Lung (tissue), 12 donors: ENCODE data around the gene RPS18. TPM values are rescaled to one million over a fixed set of nuclear protein-coding genes. Genes with fewer than 3 reads are reported as not detected.

ENCODE experiments used
- ATAC-seq: fragments of 200-7000 bp; cut with Tn5 transposase; one replicate; pipeline ENCODE4 v1.9.1; 2020; ENCODE audit warnings: moderate number of reproducible peaks; ENCODE audit not compliant: insufficient read depth, low FRiP score
- DNase-seq, 3 donors: peaks; one replicate each; pipeline ENCODE4 v3.0.0-alpha.2; 2013 to 2017
- H3K27ac ChIP-seq, 2 donors: one replicate each; pipeline ENCODE4 v1.5.1; 2013; ENCODE audit warnings: mild to moderate bottlenecking in 2 of 2, moderate library complexity in 2 of 2, control low read depth in 1 of 2, inconsistent platforms in 1 of 2, low read depth in 1 of 2, low read length in 1 of 2
- H3K27me3 ChIP-seq, 3 donors: one replicate each; pipeline ENCODE4 v1.5.1; 2013; ENCODE audit warnings: low read length in 2 of 3; ENCODE audit not compliant: control insufficient read depth in 3 of 3, insufficient read depth in 3 of 3
- H3K36me3 ChIP-seq, 4 donors: one replicate each; pipeline ENCODE4 v1.5.1; 2013; ENCODE audit warnings: low read length in 4 of 4, mild to moderate bottlenecking in 1 of 4, moderate library complexity in 1 of 4; ENCODE audit not compliant: control insufficient read depth in 4 of 4, insufficient read depth in 4 of 4
- H3K4me1 ChIP-seq, 5 donors: one replicate each; pipeline ENCODE4 v1.5.1; 2013; ENCODE audit warnings: low read length in 5 of 5, mild to moderate bottlenecking in 2 of 5, moderate library complexity in 1 of 5; ENCODE audit not compliant: control insufficient read depth in 5 of 5, insufficient read depth in 5 of 5
- H3K4me3 ChIP-seq: one replicate; pipeline ENCODE4 v1.5.1; 2013; ENCODE audit warnings: mild to moderate bottlenecking, control low read depth, moderate library complexity
- H3K9ac ChIP-seq, 2 donors: one replicate each; pipeline ENCODE4 v1.5.1; 2013; ENCODE audit warnings: low read length in 2 of 2, control low read depth in 1 of 2; ENCODE audit not compliant: insufficient read depth in 1 of 2
- H3K9me3 ChIP-seq, 4 donors: one replicate each; pipeline ENCODE4 v1.5.1; 2013; ENCODE audit warnings: low read length in 3 of 4, mild to moderate bottlenecking in 1 of 4, moderate library complexity in 1 of 4; ENCODE audit not compliant: control insufficient read depth in 4 of 4, insufficient read depth in 3 of 4
- WGBS, 2 donors: extraction: QIAGEN DNeasy Blood & Tissue Kit; methylation state at CpG; one replicate each; pipeline ENCODE4 v1.1.7; 2013; 5-methylcytosine and 5-hydroxymethylcytosine counted together
- polyA plus RNA-seq, 2 donors: library from polyadenylated mRNA; stranded (reverse); fragments of 200-250 nt; gene quantifications; one replicate each; pipeline ENCODE4 v1.2.1, GENCODE V29; 2013
- total RNA-seq, 2 donors: library from RNA; depleted of rRNA in 1 of 2; stranded (reverse); fragments of >200 nt in 1 of 2; gene quantifications; one replicate each; pipeline ENCODE4 v1.2.1, GENCODE V29; 2014 to 2021
- TF ChIP-seq, protein P1 (sequence below): IDR thresholded peaks from 2 replicates; pipeline ENCODE4 v1.5.1; 2012; ENCODE audit warnings: mild to moderate bottlenecking; ENCODE audit errors: control extremely low read depth, extremely low read depth
- donor health status: control.
- donor health status: control.
- donor health status: Bipolar disorder and iron deficiency.
- donor health status: healthy.
- donor health status: DM: yes; HTN: yes; CAD: no.

The RPS18 gene
- total and polyA plus RNA-seq, 4 donors, result 1,324 to 8,495 (median 2,994) TPM

DNA sequence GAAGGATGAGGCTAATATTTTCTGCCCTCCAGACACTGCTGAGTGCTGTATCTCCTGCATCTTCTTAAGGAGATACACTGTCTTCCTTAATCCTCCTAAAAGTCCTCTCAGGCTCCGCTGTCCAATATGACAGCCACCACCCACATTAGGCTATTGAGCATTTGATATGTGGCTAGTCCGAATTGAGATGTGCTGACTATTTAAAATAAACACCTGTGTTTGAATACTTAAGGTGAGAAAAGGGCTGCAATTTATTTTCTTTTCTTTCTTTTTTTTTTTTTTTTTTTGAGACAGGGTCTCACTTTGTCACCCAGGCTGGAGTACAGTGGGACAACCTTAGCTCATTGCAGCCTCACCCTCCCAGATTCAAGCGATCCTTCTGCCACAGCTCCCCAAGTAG lies 30.0 kb downstream of the RPS18 start:
- Histone ChIP-seq H3K4me1 (peaks cover 0 to 11% (median 0%) of the 10 kb centered on the region in 5 donors), H3K36me3 (peaks cover 0 to 31% (median 15%) of the 10 kb centered on the region in 4 donors)
- DNase-seq, result no peak

DNA sequence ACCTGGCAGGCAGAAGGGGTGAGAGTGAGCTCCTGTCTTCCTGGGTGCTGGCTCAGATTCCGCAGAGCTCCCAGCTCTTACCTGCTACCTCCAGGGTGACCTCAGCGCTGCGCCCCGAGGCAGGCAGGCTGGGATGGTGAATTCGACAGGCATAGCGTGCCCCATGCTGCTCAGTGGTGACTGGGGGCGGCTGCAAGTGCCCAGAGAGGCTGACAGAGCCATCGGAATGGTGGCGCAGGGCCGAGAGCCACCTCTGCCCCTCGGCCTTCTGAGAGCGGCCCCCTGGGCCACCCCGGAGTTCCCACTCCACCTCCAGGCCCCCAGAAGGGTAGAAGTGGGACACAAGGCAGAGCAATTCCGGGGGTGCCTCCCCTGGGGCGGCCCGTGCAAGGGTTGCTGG lies 32.3 kb downstream of the RPS18 start:
- Histone ChIP-seq H3K9me3 (no peaks in the 10 kb centered on the region), H3K4me1 (peaks cover 0 to 5% (median 0%) of the 10 kb centered on the region in 5 donors), H3K27ac (peak overlapping the region in 1 of 2 donors; percentile 10), H3K36me3 (peaks cover 0 to 35% (median 15%) of the 10 kb centered on the region in 4 donors), H3K9ac (no peak overlapping the region), H3K4me3 (no peak overlapping the region), H3K27me3 (no peaks in the 10 kb centered on the region)
- ATAC-seq (no peak), DNase-seq (no peak)
- WGBS, 2 donors, result 94 to 95% methylated on average over 16 of the region's 16 CpGs
- TF ChIP-seq, protein P1, sequence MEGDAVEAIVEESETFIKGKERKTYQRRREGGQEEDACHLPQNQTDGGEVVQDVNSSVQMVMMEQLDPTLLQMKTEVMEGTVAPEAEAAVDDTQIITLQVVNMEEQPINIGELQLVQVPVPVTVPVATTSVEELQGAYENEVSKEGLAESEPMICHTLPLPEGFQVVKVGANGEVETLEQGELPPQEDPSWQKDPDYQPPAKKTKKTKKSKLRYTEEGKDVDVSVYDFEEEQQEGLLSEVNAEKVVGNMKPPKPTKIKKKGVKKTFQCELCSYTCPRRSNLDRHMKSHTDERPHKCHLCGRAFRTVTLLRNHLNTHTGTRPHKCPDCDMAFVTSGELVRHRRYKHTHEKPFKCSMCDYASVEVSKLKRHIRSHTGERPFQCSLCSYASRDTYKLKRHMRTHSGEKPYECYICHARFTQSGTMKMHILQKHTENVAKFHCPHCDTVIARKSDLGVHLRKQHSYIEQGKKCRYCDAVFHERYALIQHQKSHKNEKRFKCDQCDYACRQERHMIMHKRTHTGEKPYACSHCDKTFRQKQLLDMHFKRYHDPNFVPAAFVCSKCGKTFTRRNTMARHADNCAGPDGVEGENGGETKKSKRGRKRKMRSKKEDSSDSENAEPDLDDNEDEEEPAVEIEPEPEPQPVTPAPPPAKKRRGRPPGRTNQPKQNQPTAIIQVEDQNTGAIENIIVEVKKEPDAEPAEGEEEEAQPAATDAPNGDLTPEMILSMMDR, result no peak

More for the DNA sequence above, 30.0 kb downstream of the RPS18 start:
- Histone ChIP-seq H3K4me3 (no peak overlapping the region), H3K9me3 (no peaks in the 10 kb centered on the region), H3K27me3 (no peaks in the 10 kb centered on the region), H3K9ac (no peak overlapping the region), H3K27ac (no peak overlapping the region)
- TF ChIP-seq, protein P1, result no peak
- ATAC-seq, result no peak
- 93 to 95% methylated on average over 3 of the region's 3 CpGs for WGBS, 2 donors

DNA sequence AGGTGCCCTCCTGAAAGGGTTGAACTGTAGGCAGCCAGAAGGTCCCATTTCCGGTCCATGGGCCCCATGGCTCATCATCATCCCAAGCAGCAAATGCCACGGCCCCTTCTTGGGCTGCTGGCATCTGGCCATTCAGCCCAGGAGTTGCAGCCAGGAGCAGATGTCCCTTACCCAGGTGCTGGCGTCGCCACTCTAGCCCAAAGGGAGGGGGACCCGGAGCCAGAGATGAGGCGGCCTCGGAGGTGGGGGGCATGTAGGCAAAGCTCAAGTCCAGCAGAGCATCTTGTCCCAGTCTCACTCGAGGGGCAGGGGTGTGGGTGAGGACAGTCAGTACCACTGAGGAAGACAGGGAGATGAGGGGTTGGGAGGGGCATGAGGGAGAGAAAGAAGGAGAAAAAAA lies 33.2 kb downstream of the RPS18 start:
- H3K36me3 ChIP-seq, result peaks cover 0 to 35% (median 15%) of the 10 kb centered on the region in 4 donors
- no peaks in the 10 kb centered on the region for H3K27me3 ChIP-seq
- TF ChIP-seq, protein P1, result no peak
- H3K9ac ChIP-seq, result no peak overlapping the region
- H3K9me3 ChIP-seq, result no peaks in the 10 kb centered on the region
- no peak for ATAC-seq
- H3K4me1 ChIP-seq, result peaks cover 0 to 3% (median 0%) of the 10 kb centered on the region in 5 donors
- no peak for DNase-seq
- WGBS, 2 donors, result 88 to 90% methylated on average over 8 of the region's 8 CpGs
- no peak overlapping the region for H3K4me3 ChIP-seq
- peak overlapping the region in 1 of 2 donors; percentile 33 for H3K27ac ChIP-seq

DNA sequence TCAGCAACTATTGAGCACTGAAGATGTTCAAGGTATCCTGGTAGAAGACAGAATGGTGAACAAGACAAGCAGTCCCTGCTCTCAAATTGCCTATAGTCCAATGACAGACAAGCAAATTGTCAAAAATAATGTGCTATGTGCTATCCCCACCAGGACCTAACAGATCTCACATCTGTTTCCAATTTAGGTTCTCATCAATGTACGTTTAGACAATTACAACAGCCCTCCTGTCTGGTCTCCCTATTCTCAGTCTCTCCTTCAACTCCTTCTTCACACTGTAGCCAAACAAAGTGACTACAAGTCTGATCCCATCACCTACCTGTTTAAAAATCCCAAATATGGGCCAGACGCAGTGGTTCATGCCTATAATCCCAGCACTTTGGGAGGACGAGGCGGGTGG lies 34.5 kb downstream of the RPS18 start:
- TF ChIP-seq, protein P1, result no peak
- ATAC-seq, result no peak
- H3K27me3 ChIP-seq, result no peaks in the 10 kb centered on the region
- peaks cover 0 to 35% (median 15%) of the 10 kb centered on the region in 4 donors for H3K36me3 ChIP-seq
- H3K9ac ChIP-seq, result no peak overlapping the region
- no peak overlapping the region for H3K4me3 ChIP-seq
- no peak overlapping the region for H3K27ac ChIP-seq
- WGBS, 2 donors, result 90 to 92% methylated on average over 4 of the region's 4 CpGs
- peaks cover 0 to 8% (median 0%) of the 10 kb centered on the region in 5 donors for H3K4me1 ChIP-seq
- H3K9me3 ChIP-seq, result no peaks in the 10 kb centered on the region
- DNase-seq, result no peak
